Measurements from ENCODE around the gene UBTD1.

Gene UBTD1

GRCh38 chr10:97481071-97481470 lies 17.7 kb upstream of the UBTD1 start:
- Histone ChIP-seq H3K27ac (ENCODE audit: low read depth in 2 of 2, low read length in 2 of 2) (no peak overlapping the region), H3K36me3 (ENCODE audit: control insufficient read depth in 2 of 2, insufficient read depth in 2 of 2, low read length in 2 of 2) (peaks cover 48 to 58% of the 10 kb centered on the region in 2 donors)

GRCh38 chr10:97482381-97482780 lies 16.3 kb upstream of the UBTD1 start:
- Histone ChIP-seq H3K4me3 (ENCODE audit: low read length in 2 of 2) (no peak overlapping the region), H3K36me3 (ENCODE audit: control insufficient read depth in 2 of 2, insufficient read depth in 2 of 2, low read length in 2 of 2) (peaks cover 36 to 46% of the 10 kb centered on the region in 2 donors), H3K9ac (ENCODE audit: low read depth in 1 of 2, low read length in 2 of 2) (no peak overlapping the region), H3K9me3 (ENCODE audit: control insufficient read depth in 2 of 2, low read length in 2 of 2) (no peaks in the 10 kb centered on the region), H3K4me1 (ENCODE audit: control insufficient read depth in 2 of 2, insufficient read depth in 2 of 2, low read length in 2 of 2) (no peaks in the 10 kb centered on the region), H3K27ac (ENCODE audit: low read depth in 2 of 2, low read length in 2 of 2) (no peak overlapping the region), H3K27me3 (ENCODE audit: control insufficient read depth in 2 of 2, insufficient read depth in 2 of 2, low read length in 2 of 2) (no peaks in the 10 kb centered on the region)

More at GRCh38 chr10:97481071-97481470, 17.7 kb upstream of the UBTD1 start:
- H3K4me1 ChIP-seq (ENCODE audit: control insufficient read depth in 2 of 2, insufficient read depth in 2 of 2, low read length in 2 of 2), result no peaks in the 10 kb centered on the region
- no peaks in the 10 kb centered on the region for H3K27me3 ChIP-seq (ENCODE audit: control insufficient read depth in 2 of 2, insufficient read depth in 2 of 2, low read length in 2 of 2)
- no peak overlapping the region for H3K4me3 ChIP-seq (ENCODE audit: low read length in 2 of 2)
- no peak overlapping the region for H3K9ac ChIP-seq (ENCODE audit: low read depth in 1 of 2, low read length in 2 of 2)
- H3K9me3 ChIP-seq (ENCODE audit: control insufficient read depth in 2 of 2, low read length in 2 of 2), result no peaks in the 10 kb centered on the region

- no peak overlapping the region for H3K27ac ChIP-seq (ENCODE audit: low read depth in 2 of 2, low read length in 2 of 2)
- H3K9me3 ChIP-seq (ENCODE audit: control insufficient read depth in 2 of 2, low read length in 2 of 2), result no peaks in the 10 kb centered on the region
- no peak overlapping the region for H3K9ac ChIP-seq (ENCODE audit: low read depth in 1 of 2, low read length in 2 of 2)
- no peak overlapping the region for H3K4me3 ChIP-seq (ENCODE audit: low read length in 2 of 2)
- H3K4me1 ChIP-seq (ENCODE audit: control insufficient read depth in 2 of 2, insufficient read depth in 2 of 2, low read length in 2 of 2), result no peaks in the 10 kb centered on the region
- peaks cover 25 to 36% of the 10 kb centered on the region in 2 donors for H3K36me3 ChIP-seq (ENCODE audit: control insufficient read depth in 2 of 2, insufficient read depth in 2 of 2, low read length in 2 of 2)
- H3K27me3 ChIP-seq (ENCODE audit: control insufficient read depth in 2 of 2, insufficient read depth in 2 of 2, low read length in 2 of 2), result no peaks in the 10 kb centered on the region
Observed at GRCh38 chr10:97483506-97483905, 15.2 kb upstream of the UBTD1 start.

- no peak overlapping the region for H3K9ac ChIP-seq (ENCODE audit: low read depth in 1 of 2, low read length in 2 of 2)
- no peaks in the 10 kb centered on the region for H3K9me3 ChIP-seq (ENCODE audit: control insufficient read depth in 2 of 2, low read length in 2 of 2)
- no peaks in the 10 kb centered on the region for H3K27me3 ChIP-seq (ENCODE audit: control insufficient read depth in 2 of 2, insufficient read depth in 2 of 2, low read length in 2 of 2)
- H3K4me3 ChIP-seq (ENCODE audit: low read length in 2 of 2), result no peak overlapping the region
- H3K4me1 ChIP-seq (ENCODE audit: control insufficient read depth in 2 of 2, insufficient read depth in 2 of 2, low read length in 2 of 2), result no peaks in the 10 kb centered on the region
- peaks cover 23 to 32% of the 10 kb centered on the region in 2 donors for H3K36me3 ChIP-seq (ENCODE audit: control insufficient read depth in 2 of 2, insufficient read depth in 2 of 2, low read length in 2 of 2)
- H3K27ac ChIP-seq (ENCODE audit: low read depth in 2 of 2, low read length in 2 of 2), result no peak overlapping the region
Observed at GRCh38 chr10:97483921-97484320, 14.8 kb upstream of the UBTD1 start.

GRCh38 chr10:97485647-97486281 lies 13.0 kb upstream of the UBTD1 start:
- peaks cover 0 to 5% of the 10 kb centered on the region in 2 donors for H3K4me1 ChIP-seq (ENCODE audit: control insufficient read depth in 2 of 2, insufficient read depth in 2 of 2, low read length in 2 of 2)
- no peak overlapping the region for H3K9ac ChIP-seq (ENCODE audit: low read depth in 1 of 2, low read length in 2 of 2)
- H3K36me3 ChIP-seq (ENCODE audit: control insufficient read depth in 2 of 2, insufficient read depth in 2 of 2, low read length in 2 of 2), result peaks cover 9 to 15% of the 10 kb centered on the region in 2 donors
- H3K4me3 ChIP-seq (ENCODE audit: low read length in 2 of 2), result no peak overlapping the region
- H3K27me3 ChIP-seq (ENCODE audit: control insufficient read depth in 2 of 2, insufficient read depth in 2 of 2, low read length in 2 of 2), result no peaks in the 10 kb centered on the region
- H3K27ac ChIP-seq (ENCODE audit: low read depth in 2 of 2, low read length in 2 of 2), result no peak overlapping the region
- H3K9me3 ChIP-seq (ENCODE audit: control insufficient read depth in 2 of 2, low read length in 2 of 2), result no peaks in the 10 kb centered on the region

GRCh38 chr10:97490592-97490991 lies 8.1 kb upstream of the UBTD1 start:
- H3K9me3 ChIP-seq (ENCODE audit: control insufficient read depth in 2 of 2, low read length in 2 of 2), result no peaks in the 10 kb centered on the region
- peaks cover 0 to 4% of the 10 kb centered on the region in 2 donors for H3K36me3 ChIP-seq (ENCODE audit: control insufficient read depth in 2 of 2, insufficient read depth in 2 of 2, low read length in 2 of 2)
- H3K27ac ChIP-seq (ENCODE audit: low read depth in 2 of 2, low read length in 2 of 2), result no peak overlapping the region
- no peak overlapping the region for H3K4me3 ChIP-seq (ENCODE audit: low read length in 2 of 2)
- H3K4me1 ChIP-seq (ENCODE audit: control insufficient read depth in 2 of 2, insufficient read depth in 2 of 2, low read length in 2 of 2), result peaks cover 0 to 5% of the 10 kb centered on the region in 2 donors
- no peaks in the 10 kb centered on the region for H3K27me3 ChIP-seq (ENCODE audit: control insufficient read depth in 2 of 2, insufficient read depth in 2 of 2, low read length in 2 of 2)
- no peak overlapping the region for H3K9ac ChIP-seq (ENCODE audit: low read depth in 1 of 2, low read length in 2 of 2)

- H3K27me3 ChIP-seq (ENCODE audit: control insufficient read depth in 2 of 2, insufficient read depth in 2 of 2, low read length in 2 of 2), result no peaks in the 10 kb centered on the region
- no peaks in the 10 kb centered on the region for H3K9me3 ChIP-seq (ENCODE audit: control insufficient read depth in 2 of 2, low read length in 2 of 2)
- H3K4me3 ChIP-seq (ENCODE audit: low read length in 2 of 2), result no peak overlapping the region
- H3K36me3 ChIP-seq (ENCODE audit: control insufficient read depth in 2 of 2, insufficient read depth in 2 of 2, low read length in 2 of 2), result peaks cover 0 to 7% of the 10 kb centered on the region in 2 donors
- H3K4me1 ChIP-seq (ENCODE audit: control insufficient read depth in 2 of 2, insufficient read depth in 2 of 2, low read length in 2 of 2), result peaks cover 3 to 14% of the 10 kb centered on the region in 2 donors
- no peak overlapping the region for H3K9ac ChIP-seq (ENCODE audit: low read depth in 1 of 2, low read length in 2 of 2)
- H3K27ac ChIP-seq (ENCODE audit: low read depth in 2 of 2, low read length in 2 of 2), result no peak overlapping the region
Observed at GRCh38 chr10:97494151-97494550, 4.6 kb upstream of the UBTD1 start.

GRCh38 chr10:97494863-97495506 lies 3.7 kb upstream of the UBTD1 start:
- Histone ChIP-seq H3K36me3 (ENCODE audit: control insufficient read depth in 2 of 2, insufficient read depth in 2 of 2, low read length in 2 of 2) (peaks cover 0 to 7% of the 10 kb centered on the region in 2 donors), H3K4me1 (ENCODE audit: control insufficient read depth in 2 of 2, insufficient read depth in 2 of 2, low read length in 2 of 2) (peaks cover 3 to 14% of the 10 kb centered on the region in 2 donors), H3K4me3 (ENCODE audit: low read length in 2 of 2) (no peak overlapping the region), H3K9ac (ENCODE audit: low read depth in 1 of 2, low read length in 2 of 2) (no peak overlapping the region), H3K27ac (ENCODE audit: low read depth in 2 of 2, low read length in 2 of 2) (no peak overlapping the region), H3K27me3 (ENCODE audit: control insufficient read depth in 2 of 2, insufficient read depth in 2 of 2, low read length in 2 of 2) (peaks cover 0 to 4% of the 10 kb centered on the region in 2 donors), H3K9me3 (ENCODE audit: control insufficient read depth in 2 of 2, low read length in 2 of 2) (no peaks in the 10 kb centered on the region)

- Histone ChIP-seq H3K9ac (ENCODE audit: low read depth in 1 of 2, low read length in 2 of 2) (peak overlapping the region; percentile 87 to 95), H3K27me3 (ENCODE audit: control insufficient read depth in 2 of 2, insufficient read depth in 2 of 2, low read length in 2 of 2) (peaks cover 0 to 12% of the 10 kb centered on the region in 2 donors), H3K4me1 (ENCODE audit: control insufficient read depth in 2 of 2, insufficient read depth in 2 of 2, low read length in 2 of 2) (peaks cover 3 to 9% of the 10 kb centered on the region in 2 donors), H3K36me3 (ENCODE audit: control insufficient read depth in 2 of 2, insufficient read depth in 2 of 2, low read length in 2 of 2) (peaks cover 0 to 7% of the 10 kb centered on the region in 2 donors), H3K9me3 (ENCODE audit: control insufficient read depth in 2 of 2, low read length in 2 of 2) (no peaks in the 10 kb centered on the region), H3K27ac (ENCODE audit: low read depth in 2 of 2, low read length in 2 of 2) (peak overlapping the region; percentile 90), H3K4me3 (ENCODE audit: low read length in 2 of 2) (peak overlapping the region; percentile 97 to 99)
Observed at GRCh38 chr10:97497572-97498075, 1.1 kb upstream of the UBTD1 start.

- peaks cover 0 to 4% of the 10 kb centered on the region in 2 donors for H3K36me3 ChIP-seq (ENCODE audit: control insufficient read depth in 2 of 2, insufficient read depth in 2 of 2, low read length in 2 of 2)
- peak within 1 kb of the TSS; percentile 90 for H3K27ac ChIP-seq (ENCODE audit: low read depth in 2 of 2, low read length in 2 of 2)
- H3K4me1 ChIP-seq (ENCODE audit: control insufficient read depth in 2 of 2, insufficient read depth in 2 of 2, low read length in 2 of 2), result peaks cover 3 to 9% of the 10 kb centered on the region in 2 donors
- H3K9me3 ChIP-seq (ENCODE audit: control insufficient read depth in 2 of 2, low read length in 2 of 2), result no peaks in the 10 kb centered on the region
- H3K27me3 ChIP-seq (ENCODE audit: control insufficient read depth in 2 of 2, insufficient read depth in 2 of 2, low read length in 2 of 2), result peaks cover 0 to 12% of the 10 kb centered on the region in 2 donors
- H3K4me3 ChIP-seq (ENCODE audit: low read length in 2 of 2), result peak within 1 kb of the TSS; percentile 97 to 99
- H3K9ac ChIP-seq (ENCODE audit: low read depth in 1 of 2, low read length in 2 of 2), result peak within 1 kb of the TSS; percentile 87 to 95
Observed at GRCh38 chr10:97498076-97498840, 466 bp upstream of the UBTD1 start, which contains the start of gene MMS19. MMS19 (minus strand) TSS chr10:97498422; CDS start chr10:97498384, 38 bp downstream.
